Measurements from ENCODE around the gene ULK1.

ULK1 gene

DNA sequence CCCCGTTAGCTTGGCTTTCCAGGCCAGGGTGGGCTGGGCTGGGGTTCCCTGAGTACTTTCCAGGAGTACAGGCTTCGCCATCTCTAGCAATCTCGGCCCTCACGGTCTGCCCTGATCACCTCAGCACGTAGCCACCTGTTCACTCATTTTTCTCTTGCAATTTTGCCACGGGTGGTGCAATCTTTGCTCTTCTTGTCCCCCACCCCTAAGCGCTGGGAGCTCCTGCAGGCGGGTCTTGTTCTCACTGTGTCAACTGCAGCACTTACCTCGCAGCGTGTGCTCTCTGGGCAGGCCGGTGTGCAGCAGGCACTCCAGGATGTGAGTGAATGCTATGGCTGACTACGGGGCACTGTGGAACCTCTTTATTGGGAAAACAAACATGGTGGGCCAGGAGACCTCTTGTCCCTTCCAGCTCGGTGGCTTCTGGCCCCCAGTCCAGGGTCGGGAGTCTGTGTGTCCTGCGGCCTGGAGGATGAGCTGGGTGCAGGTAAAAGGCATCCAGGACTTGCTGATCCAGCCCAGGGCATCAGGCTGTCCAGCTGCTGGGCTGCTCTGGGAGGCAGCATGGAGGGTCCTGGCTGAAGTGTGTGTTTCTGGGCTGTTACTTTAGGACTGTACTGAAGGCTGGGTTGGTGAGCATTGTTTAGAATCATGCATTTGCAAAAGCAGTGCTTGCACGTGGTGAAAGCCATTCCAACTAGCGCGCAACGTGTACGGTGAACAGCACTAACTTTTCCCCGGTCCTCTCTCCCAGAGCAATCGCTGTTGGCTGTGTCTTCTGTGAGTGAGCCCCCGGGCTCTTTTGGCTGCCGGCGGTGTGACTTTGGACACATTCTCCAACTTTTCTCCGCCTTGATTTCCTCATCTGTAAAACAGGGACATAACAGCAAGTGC, 1.5 kb upstream of the ULK1 start:
- TF ChIP-seq RAD21 (IDR thresholded peaks at IDR 0.05; ENCODE audit: low read depth) (no peak), FOXM1 (IDR thresholded peaks at IDR 0.05; ENCODE audit: borderline replicate concordance, low read depth) (no peak), ZBTB7A (IDR thresholded peaks at IDR 0.05; ENCODE audit: low read depth) (no peak), EGR1 (IDR thresholded peaks at IDR 0.05) (no peak), TAF1 (IDR thresholded peaks at IDR 0.05; ENCODE audit: low read depth) (no peak), CREB1 (IDR thresholded peaks at IDR 0.05; ENCODE audit: low read depth) (no peak), TEAD4 (IDR thresholded peaks at IDR 0.05) (no peak), NFIC (IDR thresholded peaks at IDR 0.05) (no peak), TCF12 (IDR thresholded peaks at IDR 0.05; ENCODE audit: low read depth) (no peak), CEBPB (IDR thresholded peaks at IDR 0.05) (no peak), YY1 (IDR thresholded peaks at IDR 0.05; ENCODE audit: low read depth) (no peak)
- TF ChIP-seq, protein P1, sequence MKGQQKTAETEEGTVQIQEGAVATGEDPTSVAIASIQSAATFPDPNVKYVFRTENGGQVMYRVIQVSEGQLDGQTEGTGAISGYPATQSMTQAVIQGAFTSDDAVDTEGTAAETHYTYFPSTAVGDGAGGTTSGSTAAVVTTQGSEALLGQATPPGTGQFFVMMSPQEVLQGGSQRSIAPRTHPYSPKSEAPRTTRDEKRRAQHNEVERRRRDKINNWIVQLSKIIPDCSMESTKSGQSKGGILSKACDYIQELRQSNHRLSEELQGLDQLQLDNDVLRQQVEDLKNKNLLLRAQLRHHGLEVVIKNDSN (IDR thresholded peaks at IDR 0.05), result no peak
- TF ChIP-seq, protein P2, sequence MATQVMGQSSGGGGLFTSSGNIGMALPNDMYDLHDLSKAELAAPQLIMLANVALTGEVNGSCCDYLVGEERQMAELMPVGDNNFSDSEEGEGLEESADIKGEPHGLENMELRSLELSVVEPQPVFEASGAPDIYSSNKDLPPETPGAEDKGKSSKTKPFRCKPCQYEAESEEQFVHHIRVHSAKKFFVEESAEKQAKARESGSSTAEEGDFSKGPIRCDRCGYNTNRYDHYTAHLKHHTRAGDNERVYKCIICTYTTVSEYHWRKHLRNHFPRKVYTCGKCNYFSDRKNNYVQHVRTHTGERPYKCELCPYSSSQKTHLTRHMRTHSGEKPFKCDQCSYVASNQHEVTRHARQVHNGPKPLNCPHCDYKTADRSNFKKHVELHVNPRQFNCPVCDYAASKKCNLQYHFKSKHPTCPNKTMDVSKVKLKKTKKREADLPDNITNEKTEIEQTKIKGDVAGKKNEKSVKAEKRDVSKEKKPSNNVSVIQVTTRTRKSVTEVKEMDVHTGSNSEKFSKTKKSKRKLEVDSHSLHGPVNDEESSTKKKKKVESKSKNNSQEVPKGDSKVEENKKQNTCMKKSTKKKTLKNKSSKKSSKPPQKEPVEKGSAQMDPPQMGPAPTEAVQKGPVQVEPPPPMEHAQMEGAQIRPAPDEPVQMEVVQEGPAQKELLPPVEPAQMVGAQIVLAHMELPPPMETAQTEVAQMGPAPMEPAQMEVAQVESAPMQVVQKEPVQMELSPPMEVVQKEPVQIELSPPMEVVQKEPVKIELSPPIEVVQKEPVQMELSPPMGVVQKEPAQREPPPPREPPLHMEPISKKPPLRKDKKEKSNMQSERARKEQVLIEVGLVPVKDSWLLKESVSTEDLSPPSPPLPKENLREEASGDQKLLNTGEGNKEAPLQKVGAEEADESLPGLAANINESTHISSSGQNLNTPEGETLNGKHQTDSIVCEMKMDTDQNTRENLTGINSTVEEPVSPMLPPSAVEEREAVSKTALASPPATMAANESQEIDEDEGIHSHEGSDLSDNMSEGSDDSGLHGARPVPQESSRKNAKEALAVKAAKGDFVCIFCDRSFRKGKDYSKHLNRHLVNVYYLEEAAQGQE (IDR thresholded peaks at IDR 0.05; ENCODE audit: low read depth), result no peak

DNA sequence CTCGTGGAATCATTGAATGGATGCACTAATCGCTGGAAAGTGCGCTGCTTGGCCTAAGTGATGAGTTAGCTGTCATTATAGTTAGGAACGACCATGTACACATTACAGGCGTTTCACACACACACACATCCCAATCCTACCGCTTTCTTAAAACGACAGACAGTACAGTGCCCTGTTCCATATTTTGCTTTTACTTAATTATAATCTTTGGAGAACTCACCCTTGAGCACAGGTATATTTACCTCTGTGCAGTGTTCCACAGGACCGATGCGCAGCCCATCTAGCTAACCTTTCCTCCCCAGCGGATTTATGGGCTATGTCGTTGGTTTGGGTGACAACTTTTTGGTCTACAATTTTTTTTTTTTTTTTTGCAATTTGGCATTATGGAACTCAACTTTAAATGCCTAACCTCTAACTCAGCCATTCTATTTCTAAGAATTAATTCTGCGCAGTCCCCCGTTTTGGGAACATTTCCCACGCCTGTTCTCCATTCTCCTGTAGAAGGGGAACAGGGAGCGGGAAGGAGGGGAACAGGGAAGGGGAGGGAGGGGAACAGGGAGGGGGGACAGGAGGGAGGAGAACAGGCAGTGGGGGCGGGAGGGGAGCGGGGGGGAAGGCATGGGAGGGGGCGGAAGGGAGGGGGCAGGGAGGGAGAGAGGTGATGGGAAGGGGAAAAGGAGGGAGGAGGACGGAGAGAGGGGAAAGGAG, 663 bp upstream of the ULK1 start:
- TF ChIP-seq YY1 (IDR thresholded peaks at IDR 0.05; ENCODE audit: low read depth), result no peak
- TF ChIP-seq NFIC (IDR thresholded peaks at IDR 0.05), result no peak
- TF ChIP-seq, protein P1 (IDR thresholded peaks at IDR 0.05), result no peak
- TF ChIP-seq RAD21 (IDR thresholded peaks at IDR 0.05; ENCODE audit: low read depth), result no peak
- TF ChIP-seq, protein P2 (IDR thresholded peaks at IDR 0.05; ENCODE audit: low read depth), result no peak
- TF ChIP-seq TEAD4 (IDR thresholded peaks at IDR 0.05), result no peak
- no peak for TF ChIP-seq TCF12 (IDR thresholded peaks at IDR 0.05; ENCODE audit: low read depth)
- TF ChIP-seq, protein P3, sequence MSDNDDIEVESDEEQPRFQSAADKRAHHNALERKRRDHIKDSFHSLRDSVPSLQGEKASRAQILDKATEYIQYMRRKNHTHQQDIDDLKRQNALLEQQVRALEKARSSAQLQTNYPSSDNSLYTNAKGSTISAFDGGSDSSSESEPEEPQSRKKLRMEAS (IDR thresholded peaks at IDR 0.05), result no peak
- TF ChIP-seq EP300 (IDR thresholded peaks at IDR 0.05; ENCODE audit: borderline replicate concordance), result no peak
- no peak for TF ChIP-seq ZBTB7A (IDR thresholded peaks at IDR 0.05; ENCODE audit: low read depth)

DNA sequence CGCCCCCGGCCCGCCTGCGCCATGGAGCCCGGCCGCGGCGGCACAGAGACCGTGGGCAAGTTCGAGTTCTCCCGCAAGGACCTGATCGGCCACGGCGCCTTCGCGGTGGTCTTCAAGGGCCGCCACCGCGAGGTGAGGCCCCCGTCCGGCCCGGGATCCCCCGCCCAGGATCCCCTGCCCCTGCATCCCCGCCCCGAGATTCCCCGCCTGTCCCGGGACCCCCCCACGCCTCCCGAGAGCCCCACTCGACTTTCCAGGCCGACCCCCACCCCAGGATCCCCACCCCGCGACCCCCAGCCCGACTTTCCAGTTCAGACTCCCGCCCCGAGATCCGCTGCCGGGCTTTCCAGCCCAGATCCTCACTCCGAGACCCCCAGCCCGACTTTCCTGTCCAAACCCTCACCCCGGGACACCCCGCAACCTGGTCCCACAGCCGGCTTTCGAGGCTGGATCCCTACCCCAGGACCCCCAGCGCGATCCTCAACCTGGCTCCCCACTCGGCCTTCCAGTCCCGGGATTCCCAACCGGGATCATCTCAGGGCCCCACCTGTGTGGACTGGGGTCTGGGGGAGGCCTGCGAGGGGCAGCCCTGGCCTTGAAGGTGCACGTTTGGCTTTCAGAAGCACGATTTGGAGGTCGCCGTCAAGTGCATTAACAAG, 688 bp downstream of the ULK1 start:
- TF ChIP-seq, protein P2 (IDR thresholded peaks at IDR 0.05; ENCODE audit: low read depth), result no peak
- TF ChIP-seq NFIC (IDR thresholded peaks at IDR 0.05) (no peak), FOXM1 (IDR thresholded peaks at IDR 0.05; ENCODE audit: borderline replicate concordance, low read depth) (no peak), TAF1 (IDR thresholded peaks at IDR 0.05; ENCODE audit: low read depth) (no peak), ZBTB7A (IDR thresholded peaks at IDR 0.05; ENCODE audit: low read depth) (no peak), EGR1 (IDR thresholded peaks at IDR 0.05) (no peak), CEBPB (IDR thresholded peaks at IDR 0.05) (no peak), TCF12 (IDR thresholded peaks at IDR 0.05; ENCODE audit: low read depth) (no peak), RAD21 (IDR thresholded peaks at IDR 0.05; ENCODE audit: low read depth) (no peak), CREB1 (IDR thresholded peaks at IDR 0.05; ENCODE audit: low read depth) (no peak)
- TF ChIP-seq, protein P1 (IDR thresholded peaks at IDR 0.05), result no peak
